GM21390 (cell line): ENCODE data around the gene SEC31A.
"Not testable (repeated sequence)": the region's sequence is repeated elsewhere in the genome, so short reads cannot be mapped to it uniquely, and the experiment has no call there.

Experiments
- ATAC-seq: cut with Tn5 transposase; IDR thresholded peaks from one replicate; pipeline ENCODE4 v1.9.1; 2021; ENCODE audit not compliant: unreplicated experiment

SEC31A gene

GRCh38 chr4:82890901-82891706 lies at the start of gene SEC31A:
Gene SEC31A, minus strand, starts transcription at chr4:82891153. Its CDS starts 9,217 bp downstream, at chr4:82881936.
- ATAC-seq = peak; percentile 92

- ATAC-seq = no peak
Observed at GRCh38 chr4:82939414-82939813, 48.5 kb upstream of the SEC31A start.

- ATAC-seq = no peak
Observed at GRCh38 chr4:82934441-82934840, 43.5 kb upstream of the SEC31A start.

GRCh38 chr4:82930848-82931755 lies 40.1 kb upstream of the SEC31A start:
- ATAC-seq = no peak

- no peak for ATAC-seq
Observed at GRCh38 chr4:82921795-82922194, 30.8 kb upstream of the SEC31A start.

- ATAC-seq = no peak
Observed at GRCh38 chr4:82919386-82919785, 28.4 kb upstream of the SEC31A start.

GRCh38 chr4:82918091-82918490 lies 27.1 kb upstream of the SEC31A start:
- no peak for ATAC-seq

- not testable (repeated sequence) for ATAC-seq
Observed at GRCh38 chr4:82913968-82914367, 23.0 kb upstream of the SEC31A start.

GRCh38 chr4:82913305-82913704 lies 22.4 kb upstream of the SEC31A start:
- ATAC-seq = no peak

- ATAC-seq = no peak
Observed at GRCh38 chr4:82909326-82909725, 18.4 kb upstream of the SEC31A start.

GRCh38 chr4:82906469-82906868 lies 15.5 kb upstream of the SEC31A start:
- peak; percentile 45 for ATAC-seq

- ATAC-seq = peak; percentile 48
Observed at GRCh38 chr4:82905205-82905604, 14.3 kb upstream of the SEC31A start.

GRCh38 chr4:82903737-82904136 lies 12.8 kb upstream of the SEC31A start:
- ATAC-seq = no peak

GRCh38 chr4:82901183-82901718 lies 10.3 kb upstream of the SEC31A start:
- ATAC-seq = no peak

- ATAC-seq = peak; percentile 90
Observed at GRCh38 chr4:82900411-82901182, 9.6 kb upstream of the SEC31A start, which contains the start of gene THAP9. Gene THAP9, plus strand, starts transcription at chr4:82900735. Its CDS starts 68 bp downstream, at chr4:82900803.

- ATAC-seq = peak; percentile 11
Observed at GRCh38 chr4:82900066-82900410, 9.1 kb upstream of the SEC31A start.

GRCh38 chr4:82899374-82900065 lies 8.6 kb upstream of the SEC31A start:
- ATAC-seq = no peak

GRCh38 chr4:82898322-82899243 lies 7.6 kb upstream of the SEC31A start:
- ATAC-seq = no peak

GRCh38 chr4:82896755-82897154 lies 5.8 kb upstream of the SEC31A start:
- ATAC-seq = no peak
